ENCODE data around the gene UBE2B. TPM values are rescaled to one million over a fixed set of nuclear protein-coding genes. Genes with fewer than 3 reads are reported as not detected.

Gene UBE2B
- total and polyA plus RNA-seq, 2 donors from 2014 or later = 74.3 to 82.7 TPM

DNA sequence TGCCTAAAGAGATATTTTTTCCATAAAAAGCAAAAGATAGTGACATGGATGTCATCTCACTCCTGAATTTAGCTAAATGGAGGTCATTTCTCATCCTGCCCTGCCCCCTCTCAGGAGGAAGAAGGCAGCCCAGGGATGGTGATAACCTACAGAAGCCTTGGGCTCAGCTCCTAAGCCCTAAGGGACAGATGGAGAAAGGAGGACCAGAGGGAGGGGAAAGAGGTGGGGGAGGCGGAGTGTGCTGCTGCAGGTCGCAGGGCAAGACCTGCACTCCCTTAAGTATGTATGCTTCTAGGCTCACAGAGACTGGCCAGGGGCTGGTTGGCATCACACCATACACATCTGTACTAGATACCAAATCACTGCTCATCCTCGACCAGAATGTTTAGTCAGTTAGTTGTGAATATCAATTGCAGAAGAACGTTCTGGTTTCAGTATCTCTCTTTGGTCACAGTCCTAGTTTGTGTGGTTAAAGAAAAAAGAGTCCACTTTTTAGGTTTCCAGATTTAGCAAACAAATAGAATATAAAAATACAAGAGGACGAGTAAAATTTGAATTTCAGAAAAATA lies 58.7 kb downstream of the UBE2B start:
- DNase-seq (no peak), FAIRE-seq (no peak)
- H3K4me1 ChIP-seq (ENCODE audit: control insufficient read depth in 2 of 3, insufficient read depth in 2 of 3, low read depth in 1 of 3, low read length in 3 of 3) = no peaks in the 10 kb centered on the region
- intact Hi-C loops (cut with DNase I) = no loop called here
- no peaks in the 10 kb centered on the region for H3K9me3 ChIP-seq (ENCODE audit: control insufficient read depth in 2 of 3, insufficient read depth in 1 of 3, low read length in 3 of 3)
- TF ChIP-seq, protein P1, sequence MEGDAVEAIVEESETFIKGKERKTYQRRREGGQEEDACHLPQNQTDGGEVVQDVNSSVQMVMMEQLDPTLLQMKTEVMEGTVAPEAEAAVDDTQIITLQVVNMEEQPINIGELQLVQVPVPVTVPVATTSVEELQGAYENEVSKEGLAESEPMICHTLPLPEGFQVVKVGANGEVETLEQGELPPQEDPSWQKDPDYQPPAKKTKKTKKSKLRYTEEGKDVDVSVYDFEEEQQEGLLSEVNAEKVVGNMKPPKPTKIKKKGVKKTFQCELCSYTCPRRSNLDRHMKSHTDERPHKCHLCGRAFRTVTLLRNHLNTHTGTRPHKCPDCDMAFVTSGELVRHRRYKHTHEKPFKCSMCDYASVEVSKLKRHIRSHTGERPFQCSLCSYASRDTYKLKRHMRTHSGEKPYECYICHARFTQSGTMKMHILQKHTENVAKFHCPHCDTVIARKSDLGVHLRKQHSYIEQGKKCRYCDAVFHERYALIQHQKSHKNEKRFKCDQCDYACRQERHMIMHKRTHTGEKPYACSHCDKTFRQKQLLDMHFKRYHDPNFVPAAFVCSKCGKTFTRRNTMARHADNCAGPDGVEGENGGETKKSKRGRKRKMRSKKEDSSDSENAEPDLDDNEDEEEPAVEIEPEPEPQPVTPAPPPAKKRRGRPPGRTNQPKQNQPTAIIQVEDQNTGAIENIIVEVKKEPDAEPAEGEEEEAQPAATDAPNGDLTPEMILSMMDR (IDR thresholded peaks at IDR 0.05; ENCODE audit: borderline replicate concordance, extremely low read depth, insufficient read depth) = no peak
- no peaks in the 10 kb centered on the region for H3K36me3 ChIP-seq (ENCODE audit: control insufficient read depth in 2 of 3, insufficient read depth in 3 of 3, low read length in 3 of 3)
- H3K27me3 ChIP-seq (ENCODE audit: control insufficient read depth, insufficient read depth, low read length) = no peaks in the 10 kb centered on the region
- no peak overlapping the region for H3K9ac ChIP-seq (ENCODE audit: low read length in 3 of 3)
- no peak overlapping the region for H3K27ac ChIP-seq (ENCODE audit: low read depth in 2 of 2, low read length in 2 of 2)
- no peak overlapping the region for H3K4me3 ChIP-seq (ENCODE audit: low read length in 3 of 3)

DNA sequence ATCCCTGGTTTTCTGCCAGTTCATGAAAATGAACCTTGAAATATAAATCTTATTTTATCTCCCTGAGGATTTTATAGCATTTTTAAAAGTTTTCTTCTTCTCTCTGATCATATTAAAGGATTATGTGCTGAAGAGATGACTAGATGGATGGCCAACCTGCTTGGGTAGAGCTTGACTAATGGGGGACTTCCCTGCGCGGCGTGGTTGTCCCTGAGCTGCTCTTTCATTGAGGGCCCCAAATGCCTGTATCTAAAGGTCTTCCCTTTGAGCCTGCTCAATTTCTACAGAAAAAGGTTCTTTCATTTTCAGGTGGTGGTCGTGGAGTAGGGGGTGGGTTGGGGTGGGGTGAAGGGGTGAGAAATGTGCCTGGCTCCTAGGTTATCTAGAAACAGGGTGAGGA lies 60.8 kb downstream of the UBE2B start:
- TF ChIP-seq, protein P1 (IDR thresholded peaks at IDR 0.05; ENCODE audit: borderline replicate concordance, extremely low read depth, insufficient read depth) = no peak
- Histone ChIP-seq H3K4me1 (ENCODE audit: control insufficient read depth in 2 of 3, insufficient read depth in 2 of 3, low read depth in 1 of 3, low read length in 3 of 3) (peaks cover 0 to 9% (median 8%) of the 10 kb centered on the region in 3 donors), H3K9ac (ENCODE audit: low read length in 3 of 3) (no peak overlapping the region), H3K4me3 (ENCODE audit: low read length in 3 of 3) (no peak overlapping the region), H3K27ac (ENCODE audit: low read depth in 2 of 2, low read length in 2 of 2) (no peak overlapping the region), H3K36me3 (ENCODE audit: control insufficient read depth in 2 of 3, insufficient read depth in 3 of 3, low read length in 3 of 3) (no peaks in the 10 kb centered on the region), H3K27me3 (ENCODE audit: control insufficient read depth, insufficient read depth, low read length) (no peaks in the 10 kb centered on the region), H3K9me3 (ENCODE audit: control insufficient read depth in 2 of 3, insufficient read depth in 1 of 3, low read length in 3 of 3) (no peaks in the 10 kb centered on the region)
- no peak for FAIRE-seq
- intact Hi-C loops (cut with DNase I) = no loop called here
- no peak for DNase-seq

DNA sequence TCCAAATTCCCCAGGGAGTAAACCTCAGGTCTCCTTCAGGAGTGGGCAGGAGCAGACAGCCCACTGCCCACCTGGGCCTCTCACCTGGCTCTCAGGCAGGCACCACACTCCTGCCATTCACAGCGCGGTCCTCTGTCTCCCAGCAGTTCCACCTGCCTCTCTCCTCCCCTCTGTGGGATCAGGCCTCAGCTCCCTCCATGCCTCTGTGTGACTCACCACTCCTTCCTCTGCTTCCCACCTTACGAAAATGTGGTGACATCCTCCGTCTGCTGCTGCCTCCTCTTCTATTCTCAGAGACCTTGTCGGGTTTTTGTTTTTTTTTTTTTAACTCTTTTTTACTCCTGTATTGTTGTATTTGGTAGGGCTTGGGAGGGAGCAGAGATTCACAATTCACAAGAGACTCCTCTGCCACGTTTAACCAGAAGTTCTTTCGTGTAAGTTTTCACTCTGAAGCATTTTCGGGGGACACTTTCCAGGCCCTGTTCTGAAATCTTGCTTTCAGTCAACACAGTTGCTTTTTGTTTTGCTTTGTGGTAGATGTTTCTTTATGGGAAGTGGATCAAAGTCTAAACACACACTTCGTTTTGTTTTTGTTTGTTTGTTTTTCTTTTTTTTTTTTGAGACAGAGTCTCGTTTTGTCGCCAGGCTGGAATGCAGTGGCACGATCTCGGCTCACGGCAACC lies 61.4 kb downstream of the UBE2B start:
- DNase-seq (no peak), FAIRE-seq (no peak)
- H3K4me3 ChIP-seq (ENCODE audit: low read length in 3 of 3) = no peak overlapping the region
- no peaks in the 10 kb centered on the region for H3K36me3 ChIP-seq (ENCODE audit: control insufficient read depth in 2 of 3, insufficient read depth in 3 of 3, low read length in 3 of 3)
- peaks cover 0 to 15% (median 13%) of the 10 kb centered on the region in 3 donors for H3K4me1 ChIP-seq (ENCODE audit: control insufficient read depth in 2 of 3, insufficient read depth in 2 of 3, low read depth in 1 of 3, low read length in 3 of 3)
- H3K27me3 ChIP-seq (ENCODE audit: control insufficient read depth, insufficient read depth, low read length) = no peaks in the 10 kb centered on the region
- no peak overlapping the region for H3K27ac ChIP-seq (ENCODE audit: low read depth in 2 of 2, low read length in 2 of 2)
- no peak overlapping the region for H3K9ac ChIP-seq (ENCODE audit: low read length in 3 of 3)
- intact Hi-C loops (cut with DNase I) = no loop called here
- H3K9me3 ChIP-seq (ENCODE audit: control insufficient read depth in 2 of 3, insufficient read depth in 1 of 3, low read length in 3 of 3) = no peaks in the 10 kb centered on the region
- TF ChIP-seq, protein P1 (IDR thresholded peaks at IDR 0.05; ENCODE audit: borderline replicate concordance, extremely low read depth, insufficient read depth) = no peak

Data from kidney (tissue), 14 donors.